Measurements from ENCODE around the gene RAB38.
A peak's percentile ranks its signal among the peaks of the same experiment; 100 is the strongest.

Gene RAB38

DNA sequence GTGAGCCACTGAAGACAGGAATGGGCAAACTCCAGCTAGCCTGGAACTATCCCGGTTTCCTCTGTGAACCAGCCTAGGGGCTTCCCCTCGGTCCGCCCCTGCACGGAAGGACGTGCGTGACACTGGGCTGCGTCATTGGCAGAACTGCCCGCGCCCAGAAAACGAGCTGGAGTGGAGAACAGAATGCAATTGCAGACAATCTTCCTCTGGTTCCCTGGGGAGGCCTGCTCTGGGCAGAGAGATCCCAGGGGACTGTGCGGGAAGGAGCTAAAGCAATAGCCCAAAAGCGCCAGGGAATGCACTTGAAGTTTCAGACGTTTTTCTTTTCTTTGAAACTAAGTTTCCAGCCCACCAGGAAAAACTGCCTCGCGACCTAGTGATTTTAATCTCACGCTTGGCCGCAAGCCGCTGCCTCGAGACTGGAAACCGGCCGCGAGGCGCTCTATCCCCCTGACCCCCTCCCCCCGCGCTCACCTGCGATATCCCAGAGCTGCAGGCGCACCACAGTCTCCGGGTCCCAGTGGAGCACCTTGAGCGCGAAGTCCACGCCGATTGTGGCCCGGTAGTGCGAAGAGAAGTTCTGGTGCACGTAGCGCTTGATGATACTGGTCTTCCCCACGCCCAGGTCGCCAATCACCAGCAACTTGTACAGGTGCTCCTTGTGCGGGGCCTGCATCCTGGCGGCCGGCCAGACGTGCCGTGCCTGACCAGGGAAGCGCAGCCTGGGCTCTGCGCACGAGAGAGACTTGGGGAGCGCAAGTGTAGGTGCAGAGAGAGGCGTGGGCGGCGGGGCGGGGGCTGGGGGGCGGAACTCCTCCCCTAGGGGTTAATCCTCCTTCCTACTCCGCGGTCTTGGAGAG is at the start of gene RAB38:
Gene RAB38 (minus strand): TSS at position 735 of the 860 bp plus-strand sequence. CDS start 59 bp downstream, at position 676.
- H3K4me3 ChIP-seq (ENCODE audit: low read length), result peak within 1 kb of the TSS; percentile 62
- DNase-seq (ENCODE audit: low read depth), result peak; percentile 74
- TF ChIP-seq CTCF (conservative IDR thresholded peaks at IDR 0.05; ENCODE audit: low read length), result no peak

- H3K4me3 ChIP-seq (ENCODE audit: low read length), result no peak overlapping the region
- no peak for TF ChIP-seq CTCF (conservative IDR thresholded peaks at IDR 0.05; ENCODE audit: low read length)
- DNase-seq (ENCODE audit: low read depth), result no peak
Observed at GRCh38 chr11:88213406-88213805, 38.2 kb upstream of the RAB38 start.

DNA sequence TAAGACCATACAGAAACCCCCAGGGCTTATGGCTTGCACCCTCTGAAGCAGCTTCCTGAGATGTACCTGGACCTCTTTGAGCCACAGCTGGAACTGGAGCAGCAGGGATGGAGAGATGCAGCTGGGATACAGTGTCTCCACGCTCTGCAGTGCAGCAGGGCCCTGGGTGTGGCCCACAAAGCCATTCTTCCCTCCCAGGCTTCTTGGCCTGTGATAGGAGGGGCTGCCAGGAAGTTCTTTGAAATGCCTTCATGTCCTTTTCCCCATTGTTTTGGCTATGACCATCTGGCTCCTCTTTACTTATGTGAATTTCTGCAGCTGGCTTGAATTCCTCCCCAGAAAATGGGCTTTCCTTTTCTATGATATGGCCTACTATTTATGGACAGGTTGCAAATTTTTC is 37.1 kb upstream of the RAB38 start:
- no peak for DNase-seq (ENCODE audit: low read depth)
- TF ChIP-seq CTCF (conservative IDR thresholded peaks at IDR 0.05; ENCODE audit: low read length), result no peak
- H3K4me3 ChIP-seq (ENCODE audit: low read length), result no peak overlapping the region

DNA sequence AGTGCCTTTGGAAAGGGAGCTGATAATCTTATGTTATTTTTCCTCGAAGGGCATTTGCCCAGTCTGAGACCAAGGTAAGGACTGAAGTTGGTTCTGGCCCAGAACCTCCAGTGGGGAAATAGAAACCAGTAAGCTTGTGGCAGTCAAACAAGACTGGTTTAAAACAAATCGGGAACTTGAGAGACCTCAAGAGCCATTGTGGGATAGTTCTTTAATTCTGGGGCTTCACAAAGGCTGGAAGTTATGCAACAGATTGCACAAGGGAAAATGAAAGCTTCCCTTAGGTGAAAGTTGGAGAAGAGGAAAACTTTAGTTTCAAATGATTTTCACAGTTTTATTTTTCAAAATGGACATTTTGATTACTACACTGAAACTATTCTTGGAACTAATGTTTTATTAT is 33.5 kb upstream of the RAB38 start:
- H3K4me3 ChIP-seq (ENCODE audit: low read length), result no peak overlapping the region
- no peak for TF ChIP-seq CTCF (conservative IDR thresholded peaks at IDR 0.05; ENCODE audit: low read length)
- no peak for DNase-seq (ENCODE audit: low read depth)

DNA sequence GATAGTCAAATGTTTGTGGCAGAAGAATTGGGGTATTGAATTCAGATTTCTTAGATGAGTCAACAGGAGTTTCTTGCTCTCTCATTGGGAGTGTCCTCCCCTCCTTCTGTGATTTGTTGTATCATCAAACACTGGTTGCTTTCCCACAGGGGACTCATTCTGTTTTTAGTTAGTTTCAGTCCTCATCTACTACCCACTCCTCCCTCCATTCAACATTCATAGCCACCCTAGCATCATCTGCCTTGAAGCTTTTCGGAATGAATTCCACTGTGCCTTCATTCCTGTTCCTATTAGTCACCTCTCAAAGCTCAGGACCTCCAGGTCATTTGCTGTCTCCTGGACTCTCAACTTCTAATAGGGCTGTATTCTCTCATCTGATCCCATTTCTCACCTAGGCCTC is 31.5 kb upstream of the RAB38 start:
- no peak for TF ChIP-seq CTCF (conservative IDR thresholded peaks at IDR 0.05; ENCODE audit: low read length)
- peak; percentile 24 for DNase-seq (ENCODE audit: low read depth)
- no peak overlapping the region for H3K4me3 ChIP-seq (ENCODE audit: low read length)

DNA sequence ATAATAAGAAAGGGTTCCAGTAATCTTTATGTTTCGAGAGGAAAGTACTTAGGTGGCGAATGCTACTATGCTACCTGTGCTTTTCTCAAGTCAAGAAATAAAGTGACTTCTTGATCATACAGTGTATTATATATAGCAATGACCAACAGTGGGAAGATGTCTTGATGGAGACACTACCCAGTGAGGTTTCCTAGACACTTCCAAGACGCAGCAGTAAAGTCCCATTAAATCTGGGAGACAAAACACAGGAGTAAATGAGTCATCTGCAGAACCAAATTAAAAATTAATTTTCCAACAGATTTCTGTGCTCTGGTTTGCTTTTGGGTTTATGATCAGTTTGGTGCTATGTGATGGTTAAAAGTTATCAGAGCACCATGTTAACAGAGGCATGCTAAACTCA is 29.1 kb upstream of the RAB38 start:
- no peak for TF ChIP-seq CTCF (conservative IDR thresholded peaks at IDR 0.05; ENCODE audit: low read length)
- no peak for DNase-seq (ENCODE audit: low read depth)
- no peak overlapping the region for H3K4me3 ChIP-seq (ENCODE audit: low read length)

GRCh38 chr11:88203604-88204003 is 28.4 kb upstream of the RAB38 start:
- no peak for DNase-seq (ENCODE audit: low read depth)
- no peak for TF ChIP-seq CTCF (conservative IDR thresholded peaks at IDR 0.05; ENCODE audit: low read length)
- H3K4me3 ChIP-seq (ENCODE audit: low read length), result no peak overlapping the region
